NCI-H1048 (cell line): Measurements from ENCODE around the gene ZNF879.

Source experiments
- DNase-seq: peaks from one replicate; lab custom pipeline; 2025; lab: John Stamatoyannopoulos, UW

ZNF879 gene

GRCh38 chr5:179023528-179024189 is at the start of gene ZNF879:
TSS of gene ZNF879 (plus strand) at chr5:179023804. CDS start at chr5:179025005, 1,201 bp downstream.
- peak; percentile 89 for DNase-seq

GRCh38 chr5:178981381-178981780 is 42.2 kb upstream of the ZNF879 start:
- DNase-seq: no peak

GRCh38 chr5:178982941-178983340 is 40.7 kb upstream of the ZNF879 start:
- no peak for DNase-seq

DNA sequence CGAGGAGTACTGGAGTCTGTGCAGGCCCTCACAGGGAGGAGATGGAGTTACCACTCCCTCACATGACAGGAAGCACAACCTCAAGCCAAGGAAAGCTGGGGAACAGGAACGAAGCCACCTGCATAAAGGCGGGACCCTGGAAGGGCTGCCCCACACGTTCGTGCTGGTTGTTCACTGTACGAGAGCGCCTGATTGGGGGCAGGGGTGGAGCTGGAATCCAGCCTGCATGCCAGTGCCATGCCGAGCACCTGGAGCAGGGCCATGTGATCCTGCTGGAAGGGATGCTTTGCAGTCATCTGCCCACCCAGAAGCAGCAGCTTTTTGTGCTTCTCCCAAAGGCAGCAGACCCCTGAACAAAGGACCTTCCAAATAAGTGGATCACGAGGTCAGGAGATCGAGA is 39.9 kb upstream of the ZNF879 start:
- no peak for DNase-seq

- no peak for DNase-seq
Measured at GRCh38 chr5:178984145-178985072, 39.2 kb upstream of the ZNF879 start.

DNA sequence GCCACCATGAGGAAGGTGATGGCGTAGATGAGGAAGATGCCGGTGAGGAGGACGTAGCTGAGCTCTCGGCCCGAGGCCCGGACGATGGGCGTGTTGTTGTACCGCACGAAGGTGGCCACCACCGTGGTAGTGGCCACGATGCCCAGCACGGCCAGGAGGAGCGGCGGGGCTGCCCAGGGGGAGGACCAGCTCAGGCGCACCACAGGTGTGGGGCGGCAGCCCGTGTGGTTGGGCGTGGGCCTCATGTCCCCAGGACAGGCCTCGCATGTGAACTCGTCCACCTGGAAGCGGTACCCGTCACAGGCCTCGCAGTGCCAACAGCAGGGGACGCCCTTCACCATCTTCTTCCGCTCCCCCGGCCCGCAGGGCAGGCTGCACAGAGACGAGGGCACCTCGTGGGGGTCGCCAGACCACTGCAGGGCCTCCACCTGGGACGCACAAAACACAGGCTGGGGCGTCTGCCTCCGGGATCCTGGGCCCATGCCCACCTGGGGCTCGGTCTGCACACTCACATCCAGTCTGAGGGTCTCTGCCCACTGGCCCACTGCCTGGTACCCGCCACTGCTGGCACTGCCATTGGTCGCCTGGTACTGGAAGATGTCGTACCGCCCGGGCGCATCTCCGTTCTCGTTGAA is 37.2 kb upstream of the ZNF879 start:
- no peak for DNase-seq

DNA sequence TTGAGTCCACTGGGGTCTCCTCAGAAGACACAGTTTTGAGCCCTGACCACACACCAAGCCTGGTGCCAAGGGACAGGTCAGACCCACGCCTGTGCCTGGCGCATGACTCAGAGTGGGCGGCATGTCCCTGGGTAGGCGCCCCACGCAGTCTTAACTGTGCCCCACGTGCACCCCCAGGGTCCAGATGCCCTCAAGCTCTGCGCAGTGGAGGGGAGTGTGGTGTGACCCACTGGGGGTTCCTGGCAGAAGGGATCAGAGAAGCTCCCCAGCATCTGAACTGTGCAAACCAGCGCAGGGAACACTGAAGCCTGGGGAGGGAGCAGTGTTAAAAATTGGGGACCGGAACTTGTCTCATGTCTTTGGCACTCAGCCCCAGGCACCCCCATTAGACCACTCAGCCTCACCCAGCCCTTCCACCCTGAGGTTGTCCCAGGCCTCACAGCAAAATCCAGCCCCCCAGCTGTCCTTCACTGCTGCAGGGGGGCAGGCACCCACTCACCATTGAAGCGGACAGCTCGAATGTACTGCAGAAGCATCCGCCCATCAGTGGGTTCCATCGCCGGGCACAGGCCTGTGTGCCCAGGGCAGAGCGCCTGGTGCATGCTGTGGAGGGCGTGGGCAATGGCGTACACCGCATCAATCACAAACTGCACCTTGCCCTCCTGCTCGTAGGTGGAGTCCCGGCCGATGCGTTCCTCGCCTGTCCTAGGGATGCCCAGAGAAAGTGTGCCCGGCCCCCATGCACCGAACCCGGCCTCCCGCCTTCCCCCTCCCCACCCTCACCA is 35.0 kb upstream of the ZNF879 start:
- no peak for DNase-seq

GRCh38 chr5:178989311-178989710 is 34.3 kb upstream of the ZNF879 start:
- DNase-seq: no peak

DNA sequence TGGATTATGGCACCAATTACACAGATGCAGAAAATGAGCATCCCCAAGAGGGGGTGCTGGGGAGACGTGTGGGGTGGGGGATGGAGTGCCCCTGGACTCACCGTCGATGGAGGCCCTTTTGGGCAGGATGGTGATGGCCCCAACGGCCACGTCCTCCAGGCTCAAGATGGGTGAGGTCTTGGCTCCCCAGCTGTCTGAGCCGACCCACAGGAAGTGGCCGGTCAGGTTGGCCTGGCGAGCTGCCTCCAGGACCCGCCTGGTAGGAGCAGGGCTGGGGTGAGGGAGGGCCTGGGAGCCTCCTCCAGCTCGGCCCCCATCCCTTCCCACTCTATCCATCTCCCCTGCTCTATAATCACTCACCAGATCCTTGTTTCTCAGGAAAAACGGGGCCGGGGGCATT is 33.1 kb upstream of the ZNF879 start:
- no peak for DNase-seq

DNA sequence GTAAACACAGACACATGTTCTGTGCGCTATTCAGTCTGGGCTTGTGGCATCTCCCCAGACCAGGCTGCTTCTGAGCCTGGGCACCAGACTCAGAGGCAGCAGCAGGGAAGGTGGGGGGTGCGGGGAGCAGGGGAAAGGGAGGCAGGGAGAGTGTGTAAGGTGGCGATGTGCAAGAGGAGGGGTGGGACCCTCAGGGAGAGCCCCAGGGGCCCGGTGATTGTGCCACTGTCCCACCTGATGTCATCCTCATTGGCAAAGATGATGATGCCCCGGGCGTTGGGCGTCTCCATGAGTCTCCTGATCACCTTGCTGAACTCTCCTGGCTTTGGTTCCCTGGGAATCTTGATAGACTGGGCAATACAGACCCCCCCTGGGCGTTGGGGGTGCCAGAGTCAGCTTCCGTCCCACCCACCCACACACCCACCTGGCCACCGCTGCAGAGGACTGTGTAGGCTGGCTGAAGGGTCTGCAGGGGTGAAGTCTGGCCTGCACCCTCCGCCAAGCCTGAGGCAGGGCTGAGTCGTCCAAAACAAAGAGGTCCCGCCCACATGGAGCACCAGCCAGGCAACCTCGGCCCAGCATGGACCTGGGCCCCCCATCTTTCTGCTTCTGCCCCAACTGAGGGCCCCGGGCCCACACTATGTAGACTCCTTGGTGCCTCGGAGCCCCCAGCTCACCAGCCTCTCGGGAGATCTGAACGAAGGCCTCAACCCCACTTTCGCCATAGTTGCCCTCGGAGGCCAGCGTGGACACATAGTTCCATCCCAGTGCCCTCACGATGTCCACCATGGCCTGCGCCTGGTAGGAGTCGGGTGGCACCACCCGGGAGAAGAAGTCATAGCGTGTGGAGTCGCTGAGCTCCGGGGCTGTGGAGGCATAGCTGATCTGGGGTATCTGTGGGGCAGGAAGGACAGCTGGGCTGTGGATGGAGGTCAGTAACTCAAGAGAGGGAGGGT is 32.1 kb upstream of the ZNF879 start:
- DNase-seq: no peak

- DNase-seq: no peak
Measured at GRCh38 chr5:178992291-178992895, 31.2 kb upstream of the ZNF879 start.

DNA sequence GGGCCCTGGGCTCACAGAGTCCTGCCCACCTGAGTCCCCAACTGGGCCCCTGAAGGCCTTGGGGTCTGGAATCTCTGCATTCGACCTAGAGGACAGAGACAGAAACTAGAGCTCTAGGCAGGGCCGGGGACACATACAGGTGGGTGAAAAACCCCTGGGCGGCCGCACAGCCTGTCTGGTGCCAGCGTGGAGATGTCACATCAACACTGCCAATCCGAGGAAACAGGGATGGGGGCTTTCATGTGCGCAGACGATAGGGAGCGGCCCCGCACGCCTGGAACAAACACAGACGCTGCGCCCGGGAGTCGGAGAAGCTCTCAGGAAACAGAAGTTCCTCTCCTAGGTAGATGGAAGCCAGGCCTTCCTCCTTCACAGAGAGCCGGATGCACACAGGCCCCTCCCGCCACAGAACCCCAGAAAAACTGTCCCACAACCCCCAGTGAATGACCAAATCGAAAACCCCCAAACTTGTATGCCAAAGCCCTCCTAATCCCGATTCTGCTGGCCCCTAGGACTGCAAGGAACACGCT is 30.3 kb upstream of the ZNF879 start:
- DNase-seq: no peak

GRCh38 chr5:178993955-178994579 is 29.5 kb upstream of the ZNF879 start:
- DNase-seq: no peak

GRCh38 chr5:178994580-178995340 is 28.8 kb upstream of the ZNF879 start, which contains the start of gene GRM6:
TSS of gene GRM6 (minus strand) at chr5:178995320. CDS start at chr5:178994944, 376 bp downstream.
- DNase-seq: no peak

DNA sequence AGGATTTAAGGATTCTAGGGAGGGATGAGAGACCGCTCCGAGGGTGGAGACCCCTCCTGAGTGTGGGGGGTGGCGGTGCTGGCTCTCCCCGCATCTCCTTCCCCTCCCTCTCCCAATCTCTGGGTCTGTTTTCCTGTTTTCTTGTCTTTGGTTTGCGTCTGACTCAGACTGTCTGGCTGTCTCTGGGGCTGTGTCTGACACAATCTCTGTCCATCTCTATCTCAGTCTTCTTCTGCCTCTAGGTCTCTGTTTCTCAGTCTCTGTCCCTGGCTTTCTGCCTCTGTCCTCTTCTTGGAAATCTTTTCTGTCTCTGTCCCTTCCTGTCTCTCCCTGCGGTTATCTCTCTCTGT is 28.3 kb upstream of the ZNF879 start:
- DNase-seq: no peak

DNA sequence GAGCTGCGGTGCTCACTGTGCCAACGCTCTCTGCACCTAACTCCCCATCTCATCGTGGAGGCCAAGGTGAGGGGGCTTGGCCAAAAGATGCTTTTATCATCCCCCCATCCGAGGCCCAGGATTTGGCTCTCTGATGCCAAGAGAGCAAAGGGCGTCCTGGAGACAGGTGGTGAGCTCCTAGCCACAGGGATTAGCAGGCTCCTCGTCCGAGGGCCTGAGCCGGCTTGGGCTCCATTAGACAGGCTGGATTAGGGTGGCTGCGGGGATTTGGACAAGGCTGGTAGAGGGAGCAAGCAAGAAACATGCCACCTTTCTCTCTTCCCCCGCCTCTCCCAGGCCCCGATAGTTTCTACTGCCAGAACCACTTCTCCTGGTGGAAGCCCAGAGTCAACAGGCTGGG is 27.4 kb upstream of the ZNF879 start:
- no peak for DNase-seq

- DNase-seq: no peak
Measured at GRCh38 chr5:178997191-178997590, 26.4 kb upstream of the ZNF879 start.

- no peak for DNase-seq
Measured at GRCh38 chr5:178998441-178998840, 25.2 kb upstream of the ZNF879 start.

GRCh38 chr5:179006564-179006963 is 17.0 kb upstream of the ZNF879 start:
- no peak for DNase-seq
